Skeletal muscle cell (primary cell): ENCODE results near the gene ZDHHC14.
"Not testable (repeated sequence)": the region's sequence is repeated elsewhere in the genome, so short reads cannot be mapped to it uniquely, and the experiment has no call there.

Source experiments
- DNase-seq: peaks from one replicate; pipeline ENCODE4 v3.0.0-alpha.2; 2010; ENCODE audit warnings: low read depth
- H3K4me3 ChIP-seq: 2 replicates; pipeline ENCODE4 v1.5.1; 2011; ENCODE audit warnings: low read depth, mild to moderate bottlenecking, control low read depth, low read length, moderate library complexity

Gene ZDHHC14

GRCh38 chr6:157379656-157380457, 1.1 kb upstream of the ZDHHC14 start:
- H3K4me3 ChIP-seq = peak overlapping the region; percentile 93

GRCh38 chr6:157380458-157380778, 572 bp upstream of the ZDHHC14 start:
- peak overlapping the region; percentile 93 for H3K4me3 ChIP-seq
- DNase-seq = no peak

More at GRCh38 chr6:157379656-157380457, 1.1 kb upstream of the ZDHHC14 start:
- peak; percentile 67 for DNase-seq

GRCh38 chr6:157381631-157382621, 936 bp downstream of the ZDHHC14 start:
- H3K4me3 ChIP-seq = peak overlapping the region; percentile 93
- DNase-seq = no peak

GRCh38 chr6:157382821-157383220, 1.8 kb downstream of the ZDHHC14 start:
- peak overlapping the region; percentile 93 for H3K4me3 ChIP-seq

GRCh38 chr6:157383471-157383870, 2.5 kb downstream of the ZDHHC14 start:
- no peak for DNase-seq
- no peak overlapping the region for H3K4me3 ChIP-seq

More at GRCh38 chr6:157382821-157383220, 1.8 kb downstream of the ZDHHC14 start:
- no peak for DNase-seq

GRCh38 chr6:157384962-157385361, 4.0 kb downstream of the ZDHHC14 start:
- not testable (repeated sequence) for DNase-seq, H3K4me3 ChIP-seq

GRCh38 chr6:157385482-157385881, 4.5 kb downstream of the ZDHHC14 start:
- DNase-seq = no peak
- no peak overlapping the region for H3K4me3 ChIP-seq

- DNase-seq = no peak
- H3K4me3 ChIP-seq = no peak overlapping the region
Observed at GRCh38 chr6:157386023-157386422, 5.0 kb downstream of the ZDHHC14 start.

- DNase-seq = no peak
- H3K4me3 ChIP-seq = no peak overlapping the region
Observed at GRCh38 chr6:157386454-157386853, 5.5 kb downstream of the ZDHHC14 start.

GRCh38 chr6:157388924-157389323, 7.9 kb downstream of the ZDHHC14 start:
- H3K4me3 ChIP-seq = no peak overlapping the region
- no peak for DNase-seq

- DNase-seq = no peak
- H3K4me3 ChIP-seq = no peak overlapping the region
Observed at GRCh38 chr6:157390273-157391060, 9.5 kb downstream of the ZDHHC14 start.

GRCh38 chr6:157392927-157393668, 12.1 kb downstream of the ZDHHC14 start:
- no peak for DNase-seq
- H3K4me3 ChIP-seq = no peak overlapping the region

- DNase-seq = no peak
- H3K4me3 ChIP-seq = no peak overlapping the region
Observed at GRCh38 chr6:157393669-157394327, 12.8 kb downstream of the ZDHHC14 start.

GRCh38 chr6:157395199-157395598, 14.2 kb downstream of the ZDHHC14 start:
- DNase-seq = not testable (repeated sequence)

GRCh38 chr6:157396026-157396425, 15.0 kb downstream of the ZDHHC14 start:
- DNase-seq = no peak
- no peak overlapping the region for H3K4me3 ChIP-seq

More at GRCh38 chr6:157395199-157395598, 14.2 kb downstream of the ZDHHC14 start:
- H3K4me3 ChIP-seq = not testable (repeated sequence)

- H3K4me3 ChIP-seq = no peak overlapping the region
- no peak for DNase-seq
Observed at GRCh38 chr6:157397660-157398059, 16.7 kb downstream of the ZDHHC14 start.

- no peak for DNase-seq
- no peak overlapping the region for H3K4me3 ChIP-seq
Observed at GRCh38 chr6:157398151-157398550, 17.2 kb downstream of the ZDHHC14 start.

- DNase-seq = no peak
- no peak overlapping the region for H3K4me3 ChIP-seq
Observed at GRCh38 chr6:157400676-157401075, 19.7 kb downstream of the ZDHHC14 start.
